Astrocyte of the spinal cord (primary cell): Measurements from ENCODE around the gene RASGEF1B.

Experiments used
- DNase-seq: peaks from one replicate; pipeline ENCODE4 v3.0.0; 2011; ENCODE audit warnings: low read depth, low spot score
- H3K4me3 ChIP-seq: 2 replicates; pipeline ENCODE4 v1.5.1; 2011; ENCODE audit warnings: low read depth, mild to moderate bottlenecking, low read length, moderate library complexity
- CTCF ChIP-seq: IDR thresholded peaks from 2 replicates; pipeline ENCODE4 v1.5.1; 2012; ENCODE audit warnings: low read depth, mild to moderate bottlenecking, low read length, inconsistent platforms
- in situ Hi-C: cut with HindIII; loops from 2 replicates; pipeline ENCODE4 v1.10.0; 2017; ENCODE audit warnings: low sequenced_read_pairs

RASGEF1B gene

GRCh38 chr4:81447566-81448229 lies 24.0 kb downstream of the RASGEF1B start:
- DNase-seq, result no peak
- TF ChIP-seq CTCF, result no peak
- in situ Hi-C loops, result no loop called here
- H3K4me3 ChIP-seq, result no peak overlapping the region

GRCh38 chr4:81446634-81447033 lies 25.1 kb downstream of the RASGEF1B start:
- TF ChIP-seq CTCF, result no peak
- no peak overlapping the region for H3K4me3 ChIP-seq
- in situ Hi-C loops, result no loop called here
- no peak for DNase-seq

- no peak for TF ChIP-seq CTCF
- no peak overlapping the region for H3K4me3 ChIP-seq
- in situ Hi-C loops, result no loop called here
- no peak for DNase-seq
These were observed 26.5 kb downstream of the RASGEF1B start for GRCh38 chr4:81445196-81445595.

- TF ChIP-seq CTCF, result no peak
- DNase-seq, result no peak
- in situ Hi-C loops, result no loop called here
- H3K4me3 ChIP-seq, result no peak overlapping the region
These were observed 29.1 kb downstream of the RASGEF1B start for GRCh38 chr4:81442484-81443085.

GRCh38 chr4:81440949-81441348 lies 30.8 kb downstream of the RASGEF1B start:
- in situ Hi-C loops, result no loop called here
- H3K4me3 ChIP-seq, result no peak overlapping the region
- no peak for DNase-seq
- no peak for TF ChIP-seq CTCF

- TF ChIP-seq CTCF, result no peak
- in situ Hi-C loops, result no loop called here
- DNase-seq, result no peak
- H3K4me3 ChIP-seq, result no peak overlapping the region
These were observed 34.6 kb downstream of the RASGEF1B start for GRCh38 chr4:81436941-81437574.
